DOHH2 (cell line): ENCODE results near the gene TMEFF2.

Source experiments
- EZH2phosphoT487 ChIP-seq: fragments of 200-600 bp; sonication (generic); IDR thresholded peaks from 2 replicates; pipeline ENCODE4 v1.6.1; 2017; ENCODE audit warnings: borderline replicate concordance, mild to moderate bottlenecking, antibody characterized with exemption, low read length, moderate library complexity, mixed read lengths
- TF ChIP-seq, protein P1 (sequence below): fragments of 200-600 bp; sonication (generic); IDR thresholded peaks from one replicate; pipeline ENCODE4 v1.5.1; 2014; ENCODE audit warnings: antibody characterized with exemption, mild to moderate bottlenecking, low read depth, low read length; ENCODE audit not compliant: poor library complexity, severe bottlenecking

- TF ChIP-seq, protein P1, sequence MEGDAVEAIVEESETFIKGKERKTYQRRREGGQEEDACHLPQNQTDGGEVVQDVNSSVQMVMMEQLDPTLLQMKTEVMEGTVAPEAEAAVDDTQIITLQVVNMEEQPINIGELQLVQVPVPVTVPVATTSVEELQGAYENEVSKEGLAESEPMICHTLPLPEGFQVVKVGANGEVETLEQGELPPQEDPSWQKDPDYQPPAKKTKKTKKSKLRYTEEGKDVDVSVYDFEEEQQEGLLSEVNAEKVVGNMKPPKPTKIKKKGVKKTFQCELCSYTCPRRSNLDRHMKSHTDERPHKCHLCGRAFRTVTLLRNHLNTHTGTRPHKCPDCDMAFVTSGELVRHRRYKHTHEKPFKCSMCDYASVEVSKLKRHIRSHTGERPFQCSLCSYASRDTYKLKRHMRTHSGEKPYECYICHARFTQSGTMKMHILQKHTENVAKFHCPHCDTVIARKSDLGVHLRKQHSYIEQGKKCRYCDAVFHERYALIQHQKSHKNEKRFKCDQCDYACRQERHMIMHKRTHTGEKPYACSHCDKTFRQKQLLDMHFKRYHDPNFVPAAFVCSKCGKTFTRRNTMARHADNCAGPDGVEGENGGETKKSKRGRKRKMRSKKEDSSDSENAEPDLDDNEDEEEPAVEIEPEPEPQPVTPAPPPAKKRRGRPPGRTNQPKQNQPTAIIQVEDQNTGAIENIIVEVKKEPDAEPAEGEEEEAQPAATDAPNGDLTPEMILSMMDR, result no peak
- TF ChIP-seq EZH2phosphoT487, result no peak
Measured at GRCh38 chr2:192201116-192201515, 6.4 kb upstream of the TMEFF2 start.
